Measurements from ENCODE around the gene SEC14L3.

DNA sequence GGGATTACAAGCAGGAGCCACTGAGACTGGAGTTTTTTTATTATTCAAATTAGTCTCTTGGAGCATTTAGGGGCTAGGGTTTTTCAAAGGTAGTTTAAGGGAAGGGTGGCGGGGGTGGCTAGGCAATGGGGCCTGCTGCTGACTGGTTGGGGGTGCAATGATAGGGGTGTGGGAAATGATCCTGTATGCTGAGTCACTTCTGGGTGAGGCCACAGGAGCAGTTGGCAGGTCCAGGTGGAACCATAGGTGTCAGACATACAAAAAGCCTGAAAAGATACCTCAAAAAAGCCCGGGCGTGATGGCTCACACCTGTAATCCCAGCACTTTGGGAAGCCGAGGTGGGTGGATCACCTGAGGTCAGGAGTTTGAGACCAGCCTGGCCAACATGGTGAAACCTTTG lies 32.6 kb downstream of the SEC14L3 start:
- TF ChIP-seq, protein P1, sequence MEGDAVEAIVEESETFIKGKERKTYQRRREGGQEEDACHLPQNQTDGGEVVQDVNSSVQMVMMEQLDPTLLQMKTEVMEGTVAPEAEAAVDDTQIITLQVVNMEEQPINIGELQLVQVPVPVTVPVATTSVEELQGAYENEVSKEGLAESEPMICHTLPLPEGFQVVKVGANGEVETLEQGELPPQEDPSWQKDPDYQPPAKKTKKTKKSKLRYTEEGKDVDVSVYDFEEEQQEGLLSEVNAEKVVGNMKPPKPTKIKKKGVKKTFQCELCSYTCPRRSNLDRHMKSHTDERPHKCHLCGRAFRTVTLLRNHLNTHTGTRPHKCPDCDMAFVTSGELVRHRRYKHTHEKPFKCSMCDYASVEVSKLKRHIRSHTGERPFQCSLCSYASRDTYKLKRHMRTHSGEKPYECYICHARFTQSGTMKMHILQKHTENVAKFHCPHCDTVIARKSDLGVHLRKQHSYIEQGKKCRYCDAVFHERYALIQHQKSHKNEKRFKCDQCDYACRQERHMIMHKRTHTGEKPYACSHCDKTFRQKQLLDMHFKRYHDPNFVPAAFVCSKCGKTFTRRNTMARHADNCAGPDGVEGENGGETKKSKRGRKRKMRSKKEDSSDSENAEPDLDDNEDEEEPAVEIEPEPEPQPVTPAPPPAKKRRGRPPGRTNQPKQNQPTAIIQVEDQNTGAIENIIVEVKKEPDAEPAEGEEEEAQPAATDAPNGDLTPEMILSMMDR (IDR thresholded peaks at IDR 0.05; ENCODE audit: insufficient read depth, low read length, poor library complexity, severe bottlenecking), result no peak
- TF ChIP-seq EZH2phosphoT487 (conservative IDR thresholded peaks at IDR 0.05; ENCODE audit: low read length), result no peak

All from SU-DHL-6 (cell line).